22Rv1 (cell line): ENCODE results near the gene PFN3.

Source experiments
- ZFX ChIP-seq: fragments of 450-650 bp; IDR thresholded peaks from 2 replicates; pipeline ENCODE4 v1.6.1; 2017; ENCODE audit warnings: antibody characterized with exemption, borderline replicate concordance
- TF ChIP-seq, protein P1 (sequence below): fragments of 450-650 bp; IDR thresholded peaks from 2 replicates; pipeline ENCODE4 v1.5.1; 2017; ENCODE audit warnings: mild to moderate bottlenecking

DNA sequence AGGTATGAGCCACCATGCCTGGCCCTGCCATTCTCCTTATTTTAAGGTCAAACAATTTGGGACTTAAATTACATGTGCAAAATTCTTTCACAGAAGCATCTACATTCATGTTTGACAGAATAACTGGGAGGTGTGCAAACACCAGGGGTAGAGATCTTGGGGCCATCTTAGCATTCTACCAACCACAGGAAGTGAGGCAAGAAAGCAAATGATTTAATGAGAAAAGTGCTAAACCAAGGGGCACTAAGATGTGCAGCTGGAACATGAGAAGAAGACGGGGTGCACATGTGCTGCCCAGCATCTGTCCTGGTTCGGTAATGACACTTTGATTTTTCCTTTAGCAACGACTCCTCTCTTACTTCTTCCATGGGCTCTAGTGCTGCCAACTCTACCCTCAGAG, 10.1 kb upstream of the PFN3 start:
- TF ChIP-seq, protein P1, sequence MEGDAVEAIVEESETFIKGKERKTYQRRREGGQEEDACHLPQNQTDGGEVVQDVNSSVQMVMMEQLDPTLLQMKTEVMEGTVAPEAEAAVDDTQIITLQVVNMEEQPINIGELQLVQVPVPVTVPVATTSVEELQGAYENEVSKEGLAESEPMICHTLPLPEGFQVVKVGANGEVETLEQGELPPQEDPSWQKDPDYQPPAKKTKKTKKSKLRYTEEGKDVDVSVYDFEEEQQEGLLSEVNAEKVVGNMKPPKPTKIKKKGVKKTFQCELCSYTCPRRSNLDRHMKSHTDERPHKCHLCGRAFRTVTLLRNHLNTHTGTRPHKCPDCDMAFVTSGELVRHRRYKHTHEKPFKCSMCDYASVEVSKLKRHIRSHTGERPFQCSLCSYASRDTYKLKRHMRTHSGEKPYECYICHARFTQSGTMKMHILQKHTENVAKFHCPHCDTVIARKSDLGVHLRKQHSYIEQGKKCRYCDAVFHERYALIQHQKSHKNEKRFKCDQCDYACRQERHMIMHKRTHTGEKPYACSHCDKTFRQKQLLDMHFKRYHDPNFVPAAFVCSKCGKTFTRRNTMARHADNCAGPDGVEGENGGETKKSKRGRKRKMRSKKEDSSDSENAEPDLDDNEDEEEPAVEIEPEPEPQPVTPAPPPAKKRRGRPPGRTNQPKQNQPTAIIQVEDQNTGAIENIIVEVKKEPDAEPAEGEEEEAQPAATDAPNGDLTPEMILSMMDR: no peak
- no peak for TF ChIP-seq ZFX
